Skeletal muscle cell (primary cell): ENCODE data around the gene PDCD5.
A peak's percentile ranks its signal among the peaks of the same experiment; 100 is the strongest.
"Not testable (repeated sequence)": the region's sequence is repeated elsewhere in the genome, so short reads cannot be mapped to it uniquely, and the experiment has no call there.

Experiments used
- DNase-seq: peaks from one replicate; pipeline ENCODE4 v3.0.0-alpha.2; 2010; ENCODE audit warnings: low read depth
- H3K4me3 ChIP-seq: 2 replicates; pipeline ENCODE4 v1.5.1; 2011; ENCODE audit warnings: low read depth, mild to moderate bottlenecking, control low read depth, low read length, moderate library complexity

The PDCD5 gene

GRCh38 chr19:32580901-32581704, at the start of gene PDCD5:
TSS of gene PDCD5 (plus strand) at chr19:32581190. CDS start at chr19:32581262, 72 bp downstream.
- peak; percentile 75 for DNase-seq
- peak within 1 kb of the TSS; percentile 94 for H3K4me3 ChIP-seq

DNA sequence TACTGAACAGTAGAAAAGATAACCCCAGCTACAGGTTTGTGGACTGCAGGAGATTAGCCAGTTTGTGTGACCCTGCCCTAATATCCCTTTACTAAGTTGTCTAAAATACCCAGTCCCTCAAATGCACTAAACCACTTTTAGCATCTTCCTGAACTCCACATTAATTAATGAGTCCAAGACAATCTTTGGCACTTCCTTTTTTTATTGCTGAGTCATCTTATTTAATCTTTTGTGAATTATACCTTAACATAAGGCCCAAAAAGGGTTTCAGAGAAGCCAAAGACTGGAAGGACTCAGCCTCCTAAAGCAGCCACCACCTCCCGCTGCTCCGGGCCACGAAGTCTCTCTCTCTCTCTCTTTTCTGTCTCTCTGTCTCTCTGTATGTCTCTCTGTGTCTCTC, 48.8 kb upstream of the PDCD5 start:
- H3K4me3 ChIP-seq: no peak overlapping the region
- DNase-seq: no peak

GRCh38 chr19:32537580-32537979, 43.4 kb upstream of the PDCD5 start:
- no peak overlapping the region for H3K4me3 ChIP-seq
- no peak for DNase-seq

- no peak for DNase-seq
- H3K4me3 ChIP-seq: no peak overlapping the region
These were observed 41.6 kb upstream of the PDCD5 start for GRCh38 chr19:32539240-32539916.

DNA sequence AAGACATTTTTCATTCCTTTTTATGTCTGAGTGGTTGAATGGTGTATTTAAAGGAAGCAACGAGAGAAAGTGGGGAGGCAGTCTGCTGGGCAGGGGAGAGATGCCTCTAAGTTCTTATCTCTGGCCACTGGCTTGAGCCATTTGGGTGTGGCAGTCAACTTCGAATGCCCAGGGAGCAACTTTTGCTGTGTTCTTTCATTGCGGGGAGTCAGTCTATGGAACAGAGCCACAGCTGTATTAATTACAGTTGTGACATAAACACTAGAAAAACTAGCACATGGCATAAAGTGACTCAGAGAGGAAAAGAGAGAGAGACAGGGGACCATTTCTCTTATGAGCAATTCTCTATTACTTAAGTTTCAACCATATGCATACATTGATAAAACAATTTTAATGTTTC, 40.4 kb upstream of the PDCD5 start:
- DNase-seq: no peak
- no peak overlapping the region for H3K4me3 ChIP-seq

GRCh38 chr19:32541376-32541775, 39.6 kb upstream of the PDCD5 start:
- not testable (repeated sequence) for DNase-seq, H3K4me3 ChIP-seq

GRCh38 chr19:32542477-32543108, 38.4 kb upstream of the PDCD5 start:
- no peak for DNase-seq

GRCh38 chr19:32543115-32543900, 37.7 kb upstream of the PDCD5 start:
- no peak overlapping the region for H3K4me3 ChIP-seq
- no peak for DNase-seq

More at GRCh38 chr19:32542477-32543108, 38.4 kb upstream of the PDCD5 start:
- H3K4me3 ChIP-seq: no peak overlapping the region

DNA sequence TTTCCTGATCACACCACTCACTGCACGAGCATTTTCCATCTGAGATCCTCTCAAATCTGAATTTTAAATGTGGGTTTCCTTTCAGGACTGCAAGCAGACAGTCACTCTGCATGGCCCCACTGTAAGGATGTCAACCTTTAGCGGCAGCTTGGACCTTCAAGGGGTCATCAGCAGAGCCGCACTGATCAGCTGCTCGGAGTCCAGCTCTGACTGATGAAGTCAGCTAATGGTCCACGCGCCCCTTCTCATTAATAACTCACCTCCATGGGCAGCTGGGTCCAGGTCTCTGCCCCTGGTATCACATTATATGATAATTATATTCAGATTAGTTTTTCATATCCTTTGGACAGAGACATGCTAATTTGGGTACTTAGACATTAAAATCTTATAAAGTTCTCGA, 36.1 kb upstream of the PDCD5 start:
- H3K4me3 ChIP-seq: no peak overlapping the region
- no peak for DNase-seq

- DNase-seq: no peak
- no peak overlapping the region for H3K4me3 ChIP-seq
These were observed 30.3 kb upstream of the PDCD5 start for GRCh38 chr19:32550666-32551065.

DNA sequence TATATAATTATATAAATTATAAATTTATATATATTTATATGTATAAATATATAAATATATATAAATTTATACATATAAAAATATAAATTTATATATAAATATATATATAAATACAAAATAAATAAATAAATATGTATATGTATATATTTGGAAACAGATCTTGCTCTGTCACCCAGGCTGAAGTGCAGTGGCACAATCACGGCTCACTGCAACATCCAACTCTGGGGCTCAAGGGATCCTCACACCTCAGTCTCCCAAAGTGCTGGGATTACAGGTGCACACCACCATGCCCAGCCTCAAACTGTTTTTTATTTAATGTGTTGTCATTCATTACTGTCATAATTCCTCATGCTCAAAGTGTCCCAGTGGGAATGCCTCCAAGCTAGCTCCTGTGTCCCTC, 25.2 kb upstream of the PDCD5 start:
- DNase-seq: no peak
- H3K4me3 ChIP-seq: no peak overlapping the region

DNA sequence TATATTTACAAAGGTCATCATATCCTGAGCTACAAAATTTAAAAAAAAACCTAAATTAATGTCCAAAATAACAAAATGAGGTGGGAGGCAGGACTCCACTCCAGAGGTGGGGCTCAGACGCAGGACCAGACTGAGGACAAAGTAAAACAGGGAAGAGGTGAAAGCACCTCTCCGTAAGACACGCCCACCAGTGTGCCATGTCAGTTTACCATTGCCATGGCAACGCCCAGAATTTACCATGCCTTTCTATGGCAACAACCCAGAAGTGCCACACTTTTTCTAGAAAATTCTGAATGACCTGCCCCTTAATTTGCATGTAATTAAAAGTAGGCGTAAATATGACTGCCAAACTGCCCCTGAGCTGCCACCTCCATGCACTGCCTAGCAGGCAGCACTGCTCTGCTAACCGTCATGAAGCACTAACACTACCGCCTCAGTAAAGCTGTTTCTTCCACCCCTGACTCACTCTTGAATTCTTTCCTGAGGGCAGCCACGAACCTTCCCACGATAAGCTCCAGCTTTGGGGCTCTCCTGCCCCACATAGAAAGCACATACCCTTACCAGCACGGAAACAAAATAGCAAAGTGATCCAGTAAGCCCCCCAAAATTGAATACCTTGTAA, 22.3 kb upstream of the PDCD5 start:
- DNase-seq: no peak
- no peak overlapping the region for H3K4me3 ChIP-seq

- H3K4me3 ChIP-seq: no peak overlapping the region
- DNase-seq: no peak
These were observed 17.2 kb upstream of the PDCD5 start for GRCh38 chr19:32563761-32564160.

DNA sequence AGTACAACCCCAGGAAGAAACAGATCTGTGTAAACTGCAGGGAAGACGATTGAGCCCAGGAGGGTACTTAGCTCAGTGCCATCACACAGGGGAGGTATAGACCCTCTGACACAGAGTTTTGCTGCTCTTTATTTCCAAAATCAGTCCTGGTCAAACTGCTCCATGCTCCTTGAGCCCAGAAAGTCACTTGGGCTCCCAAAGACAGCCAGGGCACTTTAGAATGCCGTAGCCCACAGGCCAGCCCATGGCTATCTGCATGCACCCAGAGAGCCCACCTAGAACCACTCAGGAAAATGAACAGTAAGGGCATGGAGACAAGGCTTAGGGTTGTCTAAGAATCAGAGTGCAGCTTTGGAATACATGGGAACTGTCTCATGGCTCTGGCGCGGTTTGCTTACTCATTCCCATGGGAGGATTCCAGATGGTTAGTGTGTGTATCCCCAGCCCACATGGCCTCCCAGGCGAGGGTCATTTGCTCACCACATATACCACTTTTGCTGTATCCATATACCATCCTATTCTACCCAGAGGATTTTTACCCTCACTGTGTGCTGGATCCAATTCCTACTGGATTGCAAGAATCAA, 14.7 kb upstream of the PDCD5 start:
- peak; percentile 25 for DNase-seq
- no peak overlapping the region for H3K4me3 ChIP-seq

- no peak for DNase-seq
- H3K4me3 ChIP-seq: no peak overlapping the region
These were observed 13.5 kb upstream of the PDCD5 start for GRCh38 chr19:32567486-32567885.

- DNase-seq: peak; percentile 18
- H3K4me3 ChIP-seq: no peak overlapping the region
These were observed 10.8 kb upstream of the PDCD5 start for GRCh38 chr19:32570081-32570785.

GRCh38 chr19:32571471-32572075, 9.4 kb upstream of the PDCD5 start:
- not testable (repeated sequence) for DNase-seq, H3K4me3 ChIP-seq
